Prostate gland (tissue), 2 donors: ENCODE results near the gene TTLL5.

ENCODE experiments used
- POLR2A ChIP-seq: fragments of 450-650 bp; IDR thresholded peaks from one replicate; pipeline ENCODE4 v1.6.1; 2016; ENCODE audit warnings: antibody characterized with exemption, mild to moderate bottlenecking
- TF ChIP-seq, protein P1 (sequence below), 4 experiments: fragments of 200-600 bp in 2 of 4; fragments of 450-650 bp in 2 of 4; sonication (generic) in 2 of 4; IDR thresholded peaks; 1 replicate in 3 of 4; 2 replicates in 1 of 4; pipeline ENCODE4 v1.5.1; 2016 to 2019; ENCODE audit warnings: antibody characterized with exemption in 4 of 4, mild to moderate bottlenecking in 2 of 4, moderate library complexity in 2 of 4

DNA sequence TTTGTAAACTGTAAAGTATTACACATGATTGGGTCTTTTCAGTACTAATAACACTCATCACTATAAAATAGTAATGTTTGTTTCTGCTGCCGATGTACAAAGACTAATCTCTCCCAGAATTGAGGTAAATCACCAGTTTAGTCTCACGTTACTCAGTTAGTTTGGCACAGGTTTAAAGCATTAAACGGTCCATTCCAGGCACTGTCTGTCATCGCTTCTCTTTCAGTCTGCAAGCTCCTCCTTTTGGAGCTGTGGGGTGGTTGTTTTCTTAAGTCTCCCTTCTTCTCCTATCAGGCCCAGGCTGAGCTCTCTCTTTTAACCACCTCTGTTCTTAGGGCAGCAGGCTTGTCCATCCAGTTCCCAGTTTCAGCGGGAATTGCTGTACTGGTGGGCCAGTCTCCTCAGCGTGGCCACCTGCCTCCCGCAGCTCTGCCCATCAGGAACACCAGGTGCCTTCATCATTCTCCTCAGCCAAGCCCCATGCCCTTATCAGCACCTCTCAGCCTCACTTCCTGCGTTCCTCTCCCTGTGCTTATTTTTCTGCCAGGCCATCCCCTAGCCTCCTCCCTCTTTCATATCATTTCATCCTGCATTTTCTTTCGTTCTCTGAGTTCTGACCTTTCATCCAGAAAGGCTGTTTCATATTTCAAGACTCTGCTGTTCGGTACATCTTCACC lies 171.7 kb downstream of the TTLL5 start:
- TF ChIP-seq, protein P1, sequence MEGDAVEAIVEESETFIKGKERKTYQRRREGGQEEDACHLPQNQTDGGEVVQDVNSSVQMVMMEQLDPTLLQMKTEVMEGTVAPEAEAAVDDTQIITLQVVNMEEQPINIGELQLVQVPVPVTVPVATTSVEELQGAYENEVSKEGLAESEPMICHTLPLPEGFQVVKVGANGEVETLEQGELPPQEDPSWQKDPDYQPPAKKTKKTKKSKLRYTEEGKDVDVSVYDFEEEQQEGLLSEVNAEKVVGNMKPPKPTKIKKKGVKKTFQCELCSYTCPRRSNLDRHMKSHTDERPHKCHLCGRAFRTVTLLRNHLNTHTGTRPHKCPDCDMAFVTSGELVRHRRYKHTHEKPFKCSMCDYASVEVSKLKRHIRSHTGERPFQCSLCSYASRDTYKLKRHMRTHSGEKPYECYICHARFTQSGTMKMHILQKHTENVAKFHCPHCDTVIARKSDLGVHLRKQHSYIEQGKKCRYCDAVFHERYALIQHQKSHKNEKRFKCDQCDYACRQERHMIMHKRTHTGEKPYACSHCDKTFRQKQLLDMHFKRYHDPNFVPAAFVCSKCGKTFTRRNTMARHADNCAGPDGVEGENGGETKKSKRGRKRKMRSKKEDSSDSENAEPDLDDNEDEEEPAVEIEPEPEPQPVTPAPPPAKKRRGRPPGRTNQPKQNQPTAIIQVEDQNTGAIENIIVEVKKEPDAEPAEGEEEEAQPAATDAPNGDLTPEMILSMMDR (IDR thresholded peaks at IDR 0.05), result no peak
- TF ChIP-seq POLR2A, result no peak
